BE2C (cell line): ENCODE results near the gene PCCA.
A peak's percentile ranks its signal among the peaks of the same experiment; 100 is the strongest.
"Not testable (repeated sequence)": the region's sequence is repeated elsewhere in the genome, so short reads cannot be mapped to it uniquely, and the experiment has no call there.

Experiments used
- DNase-seq: peaks from one replicate; pipeline ENCODE4 v3.0.0-alpha.2; 2020
- H3K27me3 ChIP-seq: fragments of 250-450 bp; sonication (Bioruptor Pico); 2 replicates; pipeline ENCODE4 v1.5.1; 2020; ENCODE audit warnings: mild to moderate bottlenecking
- H3K36me3 ChIP-seq: fragments of 250-450 bp; sonication (Bioruptor Pico); 2 replicates; pipeline ENCODE4 v1.5.1; 2020; ENCODE audit warnings: mild to moderate bottlenecking
- H3K4me1 ChIP-seq: fragments of 250-450 bp; sonication (Bioruptor Pico); 2 replicates; pipeline ENCODE4 v1.5.1; 2020
- H3K4me3 ChIP-seq: 2 replicates; pipeline ENCODE4 v1.5.1; 2011; ENCODE audit warnings: low read depth, low read length
- H3K9me3 ChIP-seq: fragments of 250-450 bp; sonication (Bioruptor Pico); 2 replicates; pipeline ENCODE4 v1.5.1; 2020
- TF ChIP-seq, protein P1 (sequence below): IDR thresholded peaks from 2 replicates; pipeline ENCODE4 v1.5.1; 2012; ENCODE audit warnings: mild to moderate bottlenecking, low read depth, low read length

PCCA gene

DNA sequence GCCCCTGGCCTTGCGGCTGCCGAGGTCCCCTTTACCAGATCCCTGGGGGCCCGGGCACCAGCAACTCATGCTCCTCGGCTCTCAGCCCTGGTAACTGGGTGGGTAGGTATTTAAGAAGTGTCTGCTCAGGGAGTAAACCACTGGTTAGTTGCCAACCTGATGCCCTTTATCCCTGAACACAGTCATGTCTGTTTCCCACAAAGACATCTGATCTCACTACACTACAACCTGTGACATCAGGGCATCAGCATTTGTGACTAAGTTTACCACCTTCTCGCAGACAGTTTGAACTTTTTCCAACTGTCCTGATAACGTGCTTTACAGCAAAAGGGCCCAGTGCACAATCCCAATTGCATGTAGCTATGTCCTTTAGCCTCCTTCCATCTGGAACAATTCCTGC is 477.6 kb downstream of the PCCA start:
- H3K27me3 ChIP-seq, result no peaks in the 10 kb centered on the region
- no peak overlapping the region for H3K4me3 ChIP-seq
- H3K9me3 ChIP-seq, result no peaks in the 10 kb centered on the region
- DNase-seq, result no peak
- no peaks in the 10 kb centered on the region for H3K4me1 ChIP-seq
- TF ChIP-seq, protein P1, sequence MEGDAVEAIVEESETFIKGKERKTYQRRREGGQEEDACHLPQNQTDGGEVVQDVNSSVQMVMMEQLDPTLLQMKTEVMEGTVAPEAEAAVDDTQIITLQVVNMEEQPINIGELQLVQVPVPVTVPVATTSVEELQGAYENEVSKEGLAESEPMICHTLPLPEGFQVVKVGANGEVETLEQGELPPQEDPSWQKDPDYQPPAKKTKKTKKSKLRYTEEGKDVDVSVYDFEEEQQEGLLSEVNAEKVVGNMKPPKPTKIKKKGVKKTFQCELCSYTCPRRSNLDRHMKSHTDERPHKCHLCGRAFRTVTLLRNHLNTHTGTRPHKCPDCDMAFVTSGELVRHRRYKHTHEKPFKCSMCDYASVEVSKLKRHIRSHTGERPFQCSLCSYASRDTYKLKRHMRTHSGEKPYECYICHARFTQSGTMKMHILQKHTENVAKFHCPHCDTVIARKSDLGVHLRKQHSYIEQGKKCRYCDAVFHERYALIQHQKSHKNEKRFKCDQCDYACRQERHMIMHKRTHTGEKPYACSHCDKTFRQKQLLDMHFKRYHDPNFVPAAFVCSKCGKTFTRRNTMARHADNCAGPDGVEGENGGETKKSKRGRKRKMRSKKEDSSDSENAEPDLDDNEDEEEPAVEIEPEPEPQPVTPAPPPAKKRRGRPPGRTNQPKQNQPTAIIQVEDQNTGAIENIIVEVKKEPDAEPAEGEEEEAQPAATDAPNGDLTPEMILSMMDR, result no peak
- H3K36me3 ChIP-seq, result no peaks in the 10 kb centered on the region

DNA sequence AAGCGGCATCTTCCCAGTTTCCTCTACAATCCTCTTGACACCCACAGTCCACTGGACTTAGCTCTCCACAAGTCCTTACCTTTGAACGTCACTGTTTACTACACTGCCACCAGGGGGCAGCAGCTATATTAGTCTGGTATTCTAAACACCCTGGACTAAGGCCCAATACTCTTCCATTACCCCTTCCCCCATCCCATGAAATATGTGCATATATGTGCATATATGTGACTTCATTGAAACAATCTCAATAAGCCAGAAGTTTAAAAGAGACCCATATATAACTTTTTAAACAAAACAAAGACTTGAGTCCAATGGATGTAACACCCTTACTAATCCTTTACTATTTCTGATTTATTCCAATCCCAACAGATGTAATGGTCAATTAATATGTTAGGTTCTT is 484.2 kb downstream of the PCCA start:
- H3K27me3 ChIP-seq, result no peaks in the 10 kb centered on the region
- DNase-seq, result peak; percentile 76
- TF ChIP-seq, protein P1, result peak; percentile 85

DNA sequence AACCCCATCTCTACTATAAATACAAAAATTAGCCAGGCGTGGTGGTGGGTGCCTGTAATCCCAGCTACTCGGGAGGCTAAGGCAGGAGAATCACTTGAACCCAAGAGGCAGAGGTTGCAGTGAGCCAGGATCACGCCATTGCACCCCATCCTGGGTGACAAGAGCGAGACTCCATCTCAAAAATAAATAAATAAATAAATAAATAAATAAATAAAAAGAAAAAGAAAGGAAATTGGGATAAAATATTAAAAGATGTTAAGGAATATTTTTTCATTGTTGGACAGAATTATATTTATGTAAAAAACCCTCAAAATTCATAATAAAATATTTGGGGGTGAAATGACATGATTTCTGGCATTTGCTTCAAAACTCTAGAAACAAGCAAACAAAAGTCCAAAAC is 488.3 kb downstream of the PCCA start:
- not testable (repeated sequence) for H3K9me3 ChIP-seq, H3K36me3 ChIP-seq, H3K4me1 ChIP-seq, H3K27me3 ChIP-seq, DNase-seq, H3K4me3 ChIP-seq

More for the DNA sequence above, 484.2 kb downstream of the PCCA start:
- H3K9me3 ChIP-seq, result no peaks in the 10 kb centered on the region
- no peaks in the 10 kb centered on the region for H3K4me1 ChIP-seq
- no peak overlapping the region for H3K4me3 ChIP-seq
- H3K36me3 ChIP-seq, result no peaks in the 10 kb centered on the region
